GM12878 (cell line): Measurements from ENCODE around the gene SLC37A3. TPM values are rescaled to one million over a fixed set of nuclear protein-coding genes. Genes with fewer than 3 reads are reported as not detected.

ENCODE experiments used
- ATAC-seq: fragments of 200-7000 bp; cut with Tn5 transposase; 3 replicates; pipeline ENCODE4 v1.9.1; 2020; ENCODE audit warnings: mild to moderate bottlenecking, moderate library complexity
- BruUV-seq: library from RNA; stranded (reverse); fragments of 400-500 nt; replicated peaks from 2 replicates; lab custom pipeline; 2021; lab: Mats Ljungman, UMichigan
- CTCF ChIA-PET: fragments of 300-600 bp; sonication (Branson Sonifier 250); formaldehyde crosslinking; extraction: SDS; loops from one replicate; lab custom pipeline; 2021; ENCODE audit warnings: inconsistent platforms; lab: Yijun Ruan, JAX
- POLR2A ChIA-PET: fragments of 350-600 bp; formaldehyde crosslinking; extraction: SDS; loops from one replicate; lab custom pipeline; 2021; ENCODE audit warnings: inconsistent platforms; lab: Charles Lee
- RAD21 ChIA-PET: fragments of 300-600 bp; sonication (Branson Sonifier 250); formaldehyde crosslinking; loops from one replicate; lab custom pipeline; 2023; ENCODE audit warnings: antibody characterized with exemption; ENCODE audit not compliant: unreplicated experiment; lab: Charles Lee
- SMC1A ChIA-PET: fragments of 300-600 bp; sonication (Branson Sonifier 250); formaldehyde crosslinking; loops from one replicate; lab custom pipeline; 2023; ENCODE audit not compliant: unreplicated experiment, uncharacterized antibody; lab: Charles Lee
- DNase-seq: peaks from one replicate; pipeline ENCODE4 v3.0.0-alpha.2; 2011; ENCODE audit warnings: low read depth, low spot score
- FAIRE-seq: peaks from 3 replicates; lab custom pipeline; 2011; peaks lifted over from hg19 to GRCh38; lab: Jason Lieb, UNC
- H2AFZ ChIP-seq: 2 replicates; pipeline ENCODE4 v1.6.0; 2011; ENCODE audit warnings: low read depth, low read length, control low read depth; ENCODE audit not compliant: control insufficient read depth
- H3K27ac ChIP-seq: 2 replicates; pipeline ENCODE4 v1.5.1; 2011; ENCODE audit warnings: control low read depth; ENCODE audit not compliant: control insufficient read depth, insufficient read depth
- H3K27me3 ChIP-seq, 2 experiments: replicated peaks in 1 of 2; 2 replicates each; pipeline versions ENCODE4 v1.6.0 to v1.6.1; 2011; ENCODE audit warnings: low read length in 1 of 2; ENCODE audit not compliant: control insufficient read depth in 2 of 2, insufficient read depth in 2 of 2
- H3K36me3 ChIP-seq, 2 experiments: 2 replicates each; pipeline ENCODE4 v1.5.1; 2011; ENCODE audit warnings: low read length in 1 of 2; ENCODE audit not compliant: control insufficient read depth in 2 of 2, insufficient read depth in 2 of 2
- H3K4me1 ChIP-seq: 2 replicates; pipeline ENCODE4 v1.6.1; 2011; ENCODE audit warnings: mild to moderate bottlenecking, low read length, moderate library complexity, mixed read lengths; ENCODE audit not compliant: control insufficient read depth, insufficient read depth
- H3K4me2 ChIP-seq: 2 replicates; pipeline ENCODE4 v1.6.0; 2011; ENCODE audit warnings: control low read depth; ENCODE audit not compliant: control insufficient read depth, insufficient read depth
- H3K4me3 ChIP-seq: fragments of 200-600 bp; sonication (generic); 2 replicates; pipeline ENCODE4 v1.5.1; 2016
- H3K79me2 ChIP-seq: 2 replicates; pipeline ENCODE4 v1.6.0; 2011; ENCODE audit warnings: low read length; ENCODE audit not compliant: control insufficient read depth, insufficient read depth
- H3K9ac ChIP-seq: 2 replicates; pipeline ENCODE4 v1.8.0; 2011; ENCODE audit warnings: low read length, control low read depth, mixed read lengths; ENCODE audit not compliant: control insufficient read depth, insufficient read depth
- H3K9me3 ChIP-seq: replicated peaks from 3 replicates; pipeline ENCODE4 v1.5.1; 2011; ENCODE audit warnings: mild to moderate bottlenecking, low read length; ENCODE audit not compliant: control insufficient read depth, insufficient read depth
- H4K20me1 ChIP-seq: 2 replicates; pipeline ENCODE4 v1.6.0; 2011; ENCODE audit not compliant: control insufficient read depth, insufficient read depth
- BRCA1 ChIP-seq: IDR thresholded peaks from 2 replicates; pipeline ENCODE4 v1.6.1; 2011; ENCODE audit warnings: low read depth, low read length, improper control_type of control experiment
- KLF5 ChIP-seq: fragments of 450-650 bp; IDR thresholded peaks from 2 replicates; pipeline ENCODE4 v1.6.1; 2014; ENCODE audit warnings: mild to moderate bottlenecking; ENCODE audit not compliant: partially characterized antibody
- MLLT1 ChIP-seq: fragments of 450-650 bp; IDR thresholded peaks from 2 replicates; pipeline ENCODE4 v1.6.1; 2016; ENCODE audit warnings: mild to moderate bottlenecking
- RAD51 ChIP-seq: fragments of 450-650 bp; IDR thresholded peaks from 2 replicates; pipeline ENCODE4 v1.6.1; 2016; ENCODE audit warnings: moderate library complexity, mild to moderate bottlenecking, inconsistent platforms
- ZNF384 ChIP-seq: IDR thresholded peaks from 2 replicates; pipeline ENCODE4 v1.6.1; 2012; ENCODE audit warnings: low read depth, mild to moderate bottlenecking, low read length, improper control_type of control experiment, borderline replicate concordance
- whole genome bisulfite sequencing: methylation state at CpG from one replicate; pipeline ENCODE4 v1.1.6; 2016; ENCODE audit warnings: low lambda C conversion rate; ENCODE audit not compliant: insufficient replicate concordance, insufficient coverage; ENCODE audit errors: missing lambda C conversion rate; 5-methylcytosine and 5-hydroxymethylcytosine counted together
- in situ Hi-C: fragments of 300-500 bp; cut with MboI; formaldehyde crosslinking; loops from 9 replicates; pipeline ENCODE4 v1.14.3; 2018; ENCODE audit warnings: mixed read lengths
- intact Hi-C: fragments of 100-400 bp; cut with micrococcal nuclease; formaldehyde crosslinking; loops from one replicate; pipeline ENCODE4 v1.14.2; 2022; ENCODE audit not compliant: unreplicated experiment
- polyA plus RNA-seq, 11 experiments: library from polyadenylated mRNA; depleted of rRNA in 4 of 11; unstranded in 6 of 11; stranded (reverse) in 5 of 11; fragments of >200 nt; fragmentation: Nextera tagmentation in 4 of 11; fragmentation: Illumina TruSeq in 1 of 11; extraction: Ambion mirVana in 4 of 11; extraction: Trizol in 1 of 11; gene quantifications; 1 replicate in 1 of 11; 2 replicates in 10 of 11; pipeline versions ENCODE4 v1.2.1 to v1.2.3, GENCODE V29; 2011 to 2016; ENCODE audit warnings: inconsistent platforms in 2 of 11, missing spikeins in 2 of 11, low read depth in 1 of 11
- total RNA-seq, 4 experiments: library from RNA; depleted of rRNA in 3 of 4; stranded (reverse); fragments of >200 nt in 3 of 4; fragmentation: Illumina TruSeq in 1 of 4; extraction: Trizol in 1 of 4; gene quantifications; 2 replicates each; pipeline versions ENCODE4 v1.2.1 to v1.2.3, GENCODE V29; 2013 to 2021

Gene SLC37A3
- total and polyA plus RNA-seq, 10 of the 15 experiments (the other 5 are each of a cell fraction or from before 2014, with no cell fraction given): 3.7 to 13.6 (median 11.0) TPM

GRCh38 chr7:140417456-140418155 lies 19.3 kb upstream of the SLC37A3 start:
- Histone ChIP-seq H3K9ac (no peak overlapping the region), H3K4me1 (no peaks in the 10 kb centered on the region), H3K27me3 (no peaks in the 10 kb centered on the region; a peak in 1 of 4 replicates), H3K27ac (no peak overlapping the region), H4K20me1 (no peaks in the 10 kb centered on the region), H3K9me3 (no peaks in the 10 kb centered on the region), H3K36me3 (no peaks in the 10 kb centered on the region), H3K79me2 (no peaks in the 10 kb centered on the region), H3K4me2 (no peak overlapping the region), H2AFZ (no peak overlapping the region), H3K4me3 (no peak overlapping the region)
- POLR2A ChIA-PET: interaction anchor here (0.7 kb wide), 2 partner anchors 667 to 1365 kb away, joined by 4 read pairs; no protein-coding TSS in a partner anchor
- CTCF ChIA-PET: interaction anchor here (0.6 kb wide), 1 partner anchor 132 kb away, joined by 3 read pairs; no protein-coding TSS in a partner anchor
- no TSS peak for BruUV-seq
- intact Hi-C loops (no loop called here), in situ Hi-C loops (no loop called here)
- SMC1A ChIA-PET: interaction anchor here (0.7 kb wide), 1 partner anchor 1087 kb away, joined by 4 read pairs; no protein-coding TSS in a partner anchor
- ATAC-seq (no peak), DNase-seq (no peak), FAIRE-seq (no peak)
- RAD21 ChIA-PET: interaction anchor here (0.9 kb wide), 1 partner anchor 23 kb away, joined by 3 read pairs; no protein-coding TSS in a partner anchor
- WGBS: 32% methylated on average over 8 of the region's 8 CpGs
- TF ChIP-seq BRCA1 (no peak), KLF5 (no peak), RAD51 (no peak), MLLT1 (no peak), ZNF384 (no peak)
